Activated T-cell treated with anti-CD3 and anti-CD28 coated beads, Interleukin-2, amount 50 U/mL, for 72 hours (primary cell): ENCODE results near the gene ARL13B. TPM values are rescaled to one million over a fixed set of nuclear protein-coding genes. Genes with fewer than 3 reads are reported as not detected.
"Not testable (repeated sequence)": the region's sequence is repeated elsewhere in the genome, so short reads cannot be mapped to it uniquely, and the experiment has no call there.

Experiments used
- ATAC-seq, 2 donors: fragments of 150-1000 bp; cut with Tn5 transposase; replicated peaks in 1 of 2; 2 replicates each; pipeline ENCODE4 v1.10.0; 2021; ENCODE audit warnings: moderate library complexity in 2 of 2, mild to moderate bottlenecking in 1 of 2
- DNase-seq, 2 donors: peaks; one replicate each; pipeline ENCODE4 v3.0.0; 2021 to 2022; ENCODE audit warnings: mixed read lengths in 1 of 2
- H3K27ac Mint-ChIP-seq: one replicate; pipeline ENCODE4 v1.8.0; 2022; ENCODE audit warnings: mild to moderate bottlenecking, moderate library complexity, mixed read lengths
- H3K27me3 Mint-ChIP-seq: one replicate; pipeline ENCODE4 v1.8.0; 2022; ENCODE audit warnings: low read depth, mixed read lengths
- H3K36me3 Mint-ChIP-seq, 2 donors: one replicate each; pipeline ENCODE4 v1.8.0; 2022; ENCODE audit warnings: mixed read lengths in 2 of 2, mild to moderate bottlenecking in 1 of 2; ENCODE audit not compliant: insufficient read depth in 2 of 2
- H3K4me1 Mint-ChIP-seq: one replicate; pipeline ENCODE4 v1.8.0; 2022; ENCODE audit warnings: low read depth, mixed read lengths
- H3K4me3 Mint-ChIP-seq, 2 donors: one replicate each; pipeline ENCODE4 v1.8.0; 2022; ENCODE audit warnings: mild to moderate bottlenecking in 2 of 2, mixed read lengths in 2 of 2, moderate library complexity in 2 of 2
- H3K9me3 Mint-ChIP-seq, 2 donors: one replicate each; pipeline ENCODE4 v1.8.0; 2022; ENCODE audit warnings: mixed read lengths in 2 of 2
- total RNA-seq, 2 donors: library from RNA; stranded (reverse); gene quantifications; one replicate each; pipeline ENCODE4 v1.2.3, GENCODE V29; 2022

The ARL13B gene
- total RNA-seq, 2 donors from 2014 or later = 11.4 to 17.9 TPM

- no peak for ATAC-seq
- Mint-ChIP-seq H3K36me3 (peaks cover 14 to 32% of the 10 kb centered on the region in 2 donors), H3K27me3 (no peaks in the 10 kb centered on the region), H3K4me3 (peak overlapping the region in 1 of 2 donors; percentile 19), H3K27ac (peak overlapping the region; percentile 54), H3K4me1 (peaks cover 83% of the 10 kb centered on the region), H3K9me3 (peaks cover 0 to 2% of the 10 kb centered on the region in 2 donors)
- DNase-seq = no peak
Measured at GRCh38 chr3:94069194-94069813, 89.3 kb downstream of the ARL13B start.

GRCh38 chr3:94070341-94070911, 90.5 kb downstream of the ARL13B start:
- peak overlapping the region in 1 of 2 donors; percentile 6 for H3K4me3 Mint-ChIP-seq
- DNase-seq (no peak), ATAC-seq (peak; percentile 53 to 67)
- peaks cover 0 to 2% of the 10 kb centered on the region in 2 donors for H3K9me3 Mint-ChIP-seq
- peaks cover 78% of the 10 kb centered on the region for H3K4me1 Mint-ChIP-seq
- H3K27ac Mint-ChIP-seq = peak overlapping the region; percentile 17
- H3K36me3 Mint-ChIP-seq = peaks cover 12 to 29% of the 10 kb centered on the region in 2 donors
- no peaks in the 10 kb centered on the region for H3K27me3 Mint-ChIP-seq

- Mint-ChIP-seq H3K9me3 (peaks cover 0 to 2% of the 10 kb centered on the region in 2 donors), H3K27ac (peak overlapping the region; percentile 9), H3K27me3 (no peaks in the 10 kb centered on the region), H3K36me3 (peaks cover 16 to 28% of the 10 kb centered on the region in 2 donors), H3K4me1 (peaks cover 66% of the 10 kb centered on the region), H3K4me3 (no peak overlapping the region)
- no peak for DNase-seq
- ATAC-seq = peak; percentile 76 to 78
Measured at GRCh38 chr3:94071713-94072284, 91.8 kb downstream of the ARL13B start.

- Mint-ChIP-seq H3K4me3 (no peak overlapping the region), H3K9me3 (no peaks in the 10 kb centered on the region), H3K36me3 (peaks cover 11 to 25% of the 10 kb centered on the region in 2 donors), H3K27me3 (no peaks in the 10 kb centered on the region), H3K4me1 (peaks cover 52% of the 10 kb centered on the region), H3K27ac (no peak overlapping the region)
- DNase-seq (no peak), ATAC-seq (no peak)
Measured at GRCh38 chr3:94076055-94076454, 96.1 kb downstream of the ARL13B start.

- not testable (repeated sequence) for ATAC-seq, DNase-seq, H3K4me3 Mint-ChIP-seq, H3K27me3 Mint-ChIP-seq, H3K27ac Mint-ChIP-seq, H3K9me3 Mint-ChIP-seq
- Mint-ChIP-seq H3K4me1 (peaks cover 37% of the 10 kb centered on the region), H3K36me3 (peaks cover 7 to 18% of the 10 kb centered on the region in 2 donors)
Measured at GRCh38 chr3:94080552-94080951, 100.6 kb downstream of the ARL13B start.

- Mint-ChIP-seq H3K27ac (no peak overlapping the region), H3K9me3 (no peaks in the 10 kb centered on the region), H3K4me3 (no peak overlapping the region), H3K4me1 (peaks cover 37% of the 10 kb centered on the region), H3K36me3 (peaks cover 2 to 14% of the 10 kb centered on the region in 2 donors), H3K27me3 (no peaks in the 10 kb centered on the region)
- no peak for ATAC-seq
- DNase-seq = no peak
Measured at GRCh38 chr3:94081884-94082283, 101.9 kb downstream of the ARL13B start.

GRCh38 chr3:94082391-94082937, 102.5 kb downstream of the ARL13B start:
- Mint-ChIP-seq H3K27ac (no peak overlapping the region), H3K27me3 (no peaks in the 10 kb centered on the region), H3K9me3 (no peaks in the 10 kb centered on the region), H3K4me3 (no peak overlapping the region), H3K36me3 (peaks cover 2 to 12% of the 10 kb centered on the region in 2 donors), H3K4me1 (peaks cover 37% of the 10 kb centered on the region)
- ATAC-seq (no peak), DNase-seq (no peak)

GRCh38 chr3:94083261-94083660, 103.3 kb downstream of the ARL13B start:
- Mint-ChIP-seq H3K27ac (no peak overlapping the region), H3K27me3 (no peaks in the 10 kb centered on the region), H3K36me3 (peaks cover 3 to 15% of the 10 kb centered on the region in 2 donors), H3K9me3 (no peaks in the 10 kb centered on the region), H3K4me1 (peaks cover 37% of the 10 kb centered on the region), H3K4me3 (no peak overlapping the region)
- DNase-seq = no peak
- ATAC-seq = no peak

- Mint-ChIP-seq H3K27ac (no peak overlapping the region), H3K36me3 (peaks cover 5 to 19% of the 10 kb centered on the region in 2 donors), H3K4me1 (no peaks in the 10 kb centered on the region), H3K9me3 (no peaks in the 10 kb centered on the region), H3K4me3 (no peak overlapping the region), H3K27me3 (no peaks in the 10 kb centered on the region)
- ATAC-seq = no peak
- no peak for DNase-seq
Measured at GRCh38 chr3:94089126-94089525, 109.2 kb downstream of the ARL13B start.

GRCh38 chr3:94092086-94092485, 112.1 kb downstream of the ARL13B start:
- no peaks in the 10 kb centered on the region for H3K27me3 Mint-ChIP-seq
- peaks cover 5 to 19% of the 10 kb centered on the region in 2 donors for H3K36me3 Mint-ChIP-seq
- H3K4me3 Mint-ChIP-seq = no peak overlapping the region
- no peak overlapping the region for H3K27ac Mint-ChIP-seq
- no peaks in the 10 kb centered on the region for H3K4me1 Mint-ChIP-seq
- ATAC-seq (no peak), DNase-seq (no peak)
- H3K9me3 Mint-ChIP-seq = no peaks in the 10 kb centered on the region

GRCh38 chr3:94093151-94093550, 113.2 kb downstream of the ARL13B start:
- Mint-ChIP-seq H3K4me1 (peaks cover 4% of the 10 kb centered on the region), H3K27ac (no peak overlapping the region), H3K9me3 (no peaks in the 10 kb centered on the region), H3K4me3 (no peak overlapping the region), H3K36me3 (peaks cover 7 to 22% of the 10 kb centered on the region in 2 donors), H3K27me3 (no peaks in the 10 kb centered on the region)
- no peak for ATAC-seq
- DNase-seq = no peak

GRCh38 chr3:94095111-94095510, 115.2 kb downstream of the ARL13B start:
- DNase-seq (no peak), ATAC-seq (no peak)
- peaks cover 5 to 19% of the 10 kb centered on the region in 2 donors for H3K36me3 Mint-ChIP-seq
- H3K9me3 Mint-ChIP-seq = no peaks in the 10 kb centered on the region
- H3K27ac Mint-ChIP-seq = no peak overlapping the region
- no peaks in the 10 kb centered on the region for H3K27me3 Mint-ChIP-seq
- H3K4me3 Mint-ChIP-seq = no peak overlapping the region
- peaks cover 6% of the 10 kb centered on the region for H3K4me1 Mint-ChIP-seq

GRCh38 chr3:94098452-94098851, 118.5 kb downstream of the ARL13B start:
- DNase-seq (no peak), ATAC-seq (peak in 1 of 2 donors; percentile 35)
- Mint-ChIP-seq H3K9me3 (no peaks in the 10 kb centered on the region), H3K4me3 (no peak overlapping the region), H3K27me3 (no peaks in the 10 kb centered on the region), H3K27ac (peak overlapping the region; percentile 62), H3K36me3 (peaks cover 5 to 19% of the 10 kb centered on the region in 2 donors), H3K4me1 (peaks cover 6% of the 10 kb centered on the region)
